Left ventricle myocardium inferior (tissue), 1 donor: ENCODE measurements around the gene TMEM184B. TPM values are rescaled to one million over a fixed set of nuclear protein-coding genes. Genes with fewer than 3 reads are reported as not detected.

ENCODE experiments used
- DNase-seq: peaks from one replicate; pipeline ENCODE4 v3.0.0-alpha.2; 2020
- H3K27ac ChIP-seq: fragments of 200-600 bp; replicated peaks from 2 replicates; pipeline ENCODE4 v1.8.0; 2021
- H3K27me3 ChIP-seq: fragments of 200-600 bp; 2 replicates; pipeline ENCODE4 v1.8.0; 2021; ENCODE audit warnings: low read depth
- H3K36me3 ChIP-seq: fragments of 200-600 bp; 2 replicates; pipeline ENCODE4 v1.8.0; 2021
- H3K4me1 ChIP-seq: fragments of 200-600 bp; 2 replicates; pipeline ENCODE4 v1.8.0; 2021
- H3K4me3 ChIP-seq: fragments of 200-600 bp; 2 replicates; pipeline ENCODE4 v1.8.0; 2021; ENCODE audit warnings: mild to moderate bottlenecking, moderate library complexity
- H3K9me3 ChIP-seq: fragments of 200-600 bp; replicated peaks from 2 replicates; pipeline ENCODE4 v1.8.0; 2021
- CTCF ChIP-seq: fragments of 200-600 bp; IDR thresholded peaks from 2 replicates; pipeline ENCODE4 v1.8.0; 2021; ENCODE audit warnings: antibody characterized with exemption, mild to moderate bottlenecking, borderline replicate concordance
- intact Hi-C: fragments of 100-400 bp; cut with micrococcal nuclease; formaldehyde crosslinking; loops from one replicate; pipeline ENCODE4 v1.11.0; 2022
- total RNA-seq: library from RNA; stranded (reverse); fragmentation: NEBNext Ultra II Directional; extraction: Animal tissue kit (Norgen Biotek cat#: 25700); gene quantifications from one replicate; pipeline ENCODE4 v1.2.1, GENCODE V29; 2021
- donor health status: DM: no; HTN: yes; CAD: no; lungs with severe emphysema.

The TMEM184B gene
- total RNA-seq, 1 donor from 2014 or later: 50.6 TPM

GRCh38 chr22:38271101-38271500, 1.7 kb downstream of the TMEM184B start:
- intact Hi-C loops: no loop called here
- H3K4me3 ChIP-seq: peak overlapping the region; percentile 100
- peaks cover 76% of the 10 kb centered on the region for H3K4me1 ChIP-seq

GRCh38 chr22:38270091-38270992, 2.5 kb downstream of the TMEM184B start:
- H3K27me3 ChIP-seq: no peaks in the 10 kb centered on the region
- intact Hi-C loops: no loop called here
- no peaks in the 10 kb centered on the region for H3K36me3 ChIP-seq
- DNase-seq: no peak
- H3K9me3 ChIP-seq: no peaks in the 10 kb centered on the region
- peak overlapping the region; percentile 100 for H3K4me3 ChIP-seq
- H3K27ac ChIP-seq: peak overlapping the region; percentile 97
- TF ChIP-seq CTCF: no peak
- H3K4me1 ChIP-seq: peaks cover 83% of the 10 kb centered on the region

More at GRCh38 chr22:38271101-38271500, 1.7 kb downstream of the TMEM184B start:
- H3K27me3 ChIP-seq: no peaks in the 10 kb centered on the region
- no peak for TF ChIP-seq CTCF
- no peaks in the 10 kb centered on the region for H3K36me3 ChIP-seq
- no peaks in the 10 kb centered on the region for H3K9me3 ChIP-seq
- DNase-seq: no peak
- H3K27ac ChIP-seq: peak overlapping the region; percentile 97

GRCh38 chr22:38269466-38269865, 3.3 kb downstream of the TMEM184B start:
- peak overlapping the region; percentile 97 for H3K27ac ChIP-seq
- H3K9me3 ChIP-seq: no peaks in the 10 kb centered on the region
- no peaks in the 10 kb centered on the region for H3K36me3 ChIP-seq
- TF ChIP-seq CTCF: no peak
- no peak for DNase-seq
- H3K4me3 ChIP-seq: peak overlapping the region; percentile 100
- H3K27me3 ChIP-seq: no peaks in the 10 kb centered on the region
- peaks cover 92% of the 10 kb centered on the region for H3K4me1 ChIP-seq
- intact Hi-C loops: no loop called here

- Histone ChIP-seq H3K27me3 (no peaks in the 10 kb centered on the region), H3K4me1 (peaks cover 98% of the 10 kb centered on the region), H3K27ac (peak overlapping the region; percentile 97), H3K9me3 (no peaks in the 10 kb centered on the region), H3K4me3 (peak overlapping the region; percentile 41), H3K36me3 (no peaks in the 10 kb centered on the region)
- peak; percentile 47 for DNase-seq
- intact Hi-C loops: no loop called here
- TF ChIP-seq CTCF: no peak
These were observed 5.7 kb downstream of the TMEM184B start for GRCh38 chr22:38267086-38267485.

GRCh38 chr22:38266120-38266519, 6.7 kb downstream of the TMEM184B start:
- no peak for TF ChIP-seq CTCF
- intact Hi-C loops: no loop called here
- peaks cover 98% of the 10 kb centered on the region for H3K4me1 ChIP-seq
- no peaks in the 10 kb centered on the region for H3K27me3 ChIP-seq
- H3K36me3 ChIP-seq: no peaks in the 10 kb centered on the region
- peak overlapping the region; percentile 97 for H3K27ac ChIP-seq
- peak overlapping the region; percentile 41 for H3K4me3 ChIP-seq
- no peaks in the 10 kb centered on the region for H3K9me3 ChIP-seq
- DNase-seq: no peak
